ENCODE measurements around the gene FARP2. TPM values are rescaled to one million over a fixed set of nuclear protein-coding genes. Genes with fewer than 3 reads are reported as not detected.

The FARP2 gene
- total RNA-seq, 4 donors from 2014 or later = 63.3 to 86.4 (median 66.0) TPM

DNA sequence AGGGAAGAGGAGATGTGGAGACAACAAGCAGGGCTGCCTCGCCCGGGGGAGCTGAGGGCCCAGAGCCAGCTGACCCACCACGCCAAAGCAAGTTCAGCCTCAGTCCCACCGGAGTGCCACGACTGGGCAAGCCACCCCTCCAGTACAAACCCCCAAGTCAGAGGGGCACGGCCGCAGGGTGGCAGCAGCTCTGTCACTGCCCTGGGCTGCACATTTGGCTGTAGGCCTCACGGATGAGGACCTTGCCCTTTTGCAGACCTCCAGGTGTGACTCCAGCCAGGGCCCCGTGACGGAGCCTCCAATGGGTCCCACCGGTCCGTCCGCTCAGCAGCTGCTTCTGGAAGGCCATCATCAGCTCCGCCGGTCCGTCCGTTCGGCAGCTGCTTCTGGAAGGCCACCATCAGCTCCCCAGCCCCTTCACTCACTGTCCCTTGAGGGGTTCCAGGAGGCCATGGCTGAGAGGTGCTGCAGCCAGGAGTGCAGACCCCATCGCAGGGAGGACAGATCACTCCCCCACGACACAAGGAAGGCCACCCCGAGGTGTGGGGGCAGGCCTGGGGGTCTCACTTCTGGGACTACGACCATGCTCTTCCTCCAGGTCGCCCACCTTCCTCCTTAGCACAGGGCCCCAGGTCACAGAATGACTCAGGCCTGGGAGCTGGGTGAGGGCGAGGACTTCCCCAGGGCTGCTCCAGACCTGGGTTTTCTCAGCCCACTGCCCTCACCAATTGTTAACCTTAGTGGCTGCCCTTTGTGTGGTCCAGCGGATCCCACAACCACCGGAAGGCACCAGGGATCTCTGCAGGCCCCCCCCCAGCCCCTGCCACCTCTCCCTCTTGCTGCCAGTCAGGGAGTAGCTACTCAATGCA, 176.9 kb downstream of the FARP2 start:
- intact Hi-C loops (cut with DNase I; ENCODE audit: low total_unique reads) = no loop called here

DNA sequence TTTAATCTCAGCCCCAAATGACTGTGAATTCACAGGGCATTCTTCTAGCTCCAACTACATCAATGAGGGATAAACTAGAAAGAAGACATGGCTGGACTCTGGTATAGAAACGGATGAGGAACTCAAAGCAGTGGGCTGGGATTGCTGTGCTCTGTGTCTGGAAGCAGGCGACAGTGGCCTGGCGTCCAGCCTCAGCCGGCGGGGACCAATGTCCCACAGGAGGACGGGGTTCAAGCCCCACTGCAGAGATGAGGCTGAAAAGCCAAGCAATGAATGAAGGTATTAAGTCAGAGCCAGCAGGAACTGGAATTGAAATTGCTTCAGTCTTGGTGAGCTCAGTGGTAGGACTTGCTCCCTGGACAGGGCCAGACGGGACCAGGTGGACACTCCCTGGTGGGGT, 178.2 kb downstream of the FARP2 start:
- DNase-seq (ENCODE audit: low spot score in 2 of 2) = no peak
- TF ChIP-seq POLR2A (IDR thresholded peaks at IDR 0.05) = no peak
- TF ChIP-seq, protein P1, sequence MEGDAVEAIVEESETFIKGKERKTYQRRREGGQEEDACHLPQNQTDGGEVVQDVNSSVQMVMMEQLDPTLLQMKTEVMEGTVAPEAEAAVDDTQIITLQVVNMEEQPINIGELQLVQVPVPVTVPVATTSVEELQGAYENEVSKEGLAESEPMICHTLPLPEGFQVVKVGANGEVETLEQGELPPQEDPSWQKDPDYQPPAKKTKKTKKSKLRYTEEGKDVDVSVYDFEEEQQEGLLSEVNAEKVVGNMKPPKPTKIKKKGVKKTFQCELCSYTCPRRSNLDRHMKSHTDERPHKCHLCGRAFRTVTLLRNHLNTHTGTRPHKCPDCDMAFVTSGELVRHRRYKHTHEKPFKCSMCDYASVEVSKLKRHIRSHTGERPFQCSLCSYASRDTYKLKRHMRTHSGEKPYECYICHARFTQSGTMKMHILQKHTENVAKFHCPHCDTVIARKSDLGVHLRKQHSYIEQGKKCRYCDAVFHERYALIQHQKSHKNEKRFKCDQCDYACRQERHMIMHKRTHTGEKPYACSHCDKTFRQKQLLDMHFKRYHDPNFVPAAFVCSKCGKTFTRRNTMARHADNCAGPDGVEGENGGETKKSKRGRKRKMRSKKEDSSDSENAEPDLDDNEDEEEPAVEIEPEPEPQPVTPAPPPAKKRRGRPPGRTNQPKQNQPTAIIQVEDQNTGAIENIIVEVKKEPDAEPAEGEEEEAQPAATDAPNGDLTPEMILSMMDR (IDR thresholded peaks at IDR 0.05) = no peak
- no peak overlapping the region for H3K4me3 ChIP-seq (ENCODE audit: low read depth, poor library complexity, severe bottlenecking)
- intact Hi-C loops (cut with DNase I; ENCODE audit: low total_unique reads) = no loop called here
- WGBS, 2 donors = 88 to 91% methylated on average over 7 of the region's 7 CpGs

More for the DNA sequence above, 176.9 kb downstream of the FARP2 start:
- 87 to 91% methylated on average over 23 of the region's 26 CpGs for WGBS, 2 donors
- no peak for DNase-seq (ENCODE audit: low spot score in 2 of 2)
- no peak overlapping the region for H3K4me3 ChIP-seq (ENCODE audit: low read depth, poor library complexity, severe bottlenecking)
- no peak for TF ChIP-seq POLR2A (IDR thresholded peaks at IDR 0.05)
- TF ChIP-seq, protein P1 (IDR thresholded peaks at IDR 0.05) = no peak

DNA sequence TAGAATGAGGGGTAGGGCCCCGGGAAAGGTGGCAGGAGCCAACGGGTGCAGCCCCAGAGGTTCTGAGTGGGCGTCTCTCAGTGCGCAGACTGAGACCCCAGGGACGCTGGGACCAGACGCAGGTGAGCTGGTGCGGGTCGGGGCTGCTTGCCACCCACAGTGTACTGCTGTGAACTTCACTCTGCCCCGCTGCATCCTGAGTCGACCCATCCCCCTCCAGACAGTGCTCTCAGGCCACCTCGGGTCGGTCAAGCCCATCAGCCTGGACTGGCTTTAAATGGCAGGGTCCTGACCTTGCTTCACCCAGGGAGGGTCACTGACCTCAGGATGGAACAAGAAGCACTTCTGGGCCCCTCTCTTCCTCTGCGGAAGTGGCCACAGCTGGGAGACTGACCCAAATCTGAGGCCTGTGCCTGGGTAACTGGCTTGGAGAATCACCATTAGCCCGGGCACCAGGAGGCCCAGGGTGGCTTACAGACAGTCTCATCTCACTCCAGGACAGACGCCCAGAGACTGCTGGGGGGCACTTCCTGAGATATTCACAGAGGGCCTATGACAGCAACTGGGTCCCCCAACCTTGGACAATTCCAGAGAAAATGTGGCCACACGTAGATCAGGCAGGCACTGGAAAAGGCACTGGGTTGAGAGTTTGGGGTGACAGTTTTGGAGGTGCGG, 178.8 kb downstream of the FARP2 start:
- no peak for DNase-seq (ENCODE audit: low spot score in 2 of 2)
- TF ChIP-seq, protein P1 (IDR thresholded peaks at IDR 0.05) = no peak
- no peak overlapping the region for H3K4me3 ChIP-seq (ENCODE audit: low read depth, poor library complexity, severe bottlenecking)
- intact Hi-C loops (cut with DNase I; ENCODE audit: low total_unique reads) = no loop called here
- 80 to 84% methylated on average over 16 to 17 of the region's 17 CpGs for WGBS, 2 donors

DNA sequence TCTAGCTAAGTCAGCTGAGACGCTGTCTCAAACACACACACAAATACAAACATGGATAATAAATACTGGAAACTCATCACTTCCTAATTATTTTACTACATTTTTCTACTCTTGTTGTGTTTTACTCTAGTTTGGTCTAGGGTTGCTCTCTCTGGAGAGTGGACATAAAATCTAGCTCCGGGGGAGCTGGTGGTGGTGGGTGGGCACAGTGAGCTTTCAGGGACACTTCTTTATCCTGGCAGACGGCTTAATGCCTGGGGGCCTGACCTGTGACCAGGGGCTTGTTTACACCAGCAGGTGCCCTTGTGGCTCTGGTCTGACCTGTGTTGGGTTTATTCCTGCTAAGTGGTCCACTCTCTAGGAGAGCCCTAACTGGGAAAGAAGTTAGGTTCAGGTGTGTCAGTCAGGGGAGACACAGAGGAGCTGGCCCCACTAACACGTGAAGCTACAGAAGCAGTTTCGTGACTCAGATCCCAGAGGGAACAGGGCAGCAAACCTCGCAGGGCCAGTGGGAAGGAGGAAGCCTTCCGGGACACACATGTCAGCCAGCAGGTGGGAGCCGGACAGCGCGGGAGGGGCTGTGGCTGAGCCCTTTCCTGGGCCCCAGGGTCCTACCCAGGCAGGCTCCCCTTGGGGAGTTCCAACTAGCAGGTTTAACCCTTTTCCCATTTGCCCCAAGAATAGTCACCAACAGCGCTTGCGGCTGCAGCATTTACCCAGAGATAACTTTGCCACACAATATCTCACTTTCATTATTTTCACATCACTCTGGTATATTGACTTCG, 180.0 kb downstream of the FARP2 start:
- no peak overlapping the region for H3K4me3 ChIP-seq (ENCODE audit: low read depth, poor library complexity, severe bottlenecking)
- WGBS, 2 donors = 61 to 63% methylated on average over 13 of the region's 13 CpGs
- intact Hi-C loops (cut with DNase I; ENCODE audit: low total_unique reads) = no loop called here
- no peak for TF ChIP-seq POLR2A (IDR thresholded peaks at IDR 0.05)
- TF ChIP-seq, protein P1 (IDR thresholded peaks at IDR 0.05) = no peak
- DNase-seq (ENCODE audit: low spot score in 2 of 2) = no peak

DNA sequence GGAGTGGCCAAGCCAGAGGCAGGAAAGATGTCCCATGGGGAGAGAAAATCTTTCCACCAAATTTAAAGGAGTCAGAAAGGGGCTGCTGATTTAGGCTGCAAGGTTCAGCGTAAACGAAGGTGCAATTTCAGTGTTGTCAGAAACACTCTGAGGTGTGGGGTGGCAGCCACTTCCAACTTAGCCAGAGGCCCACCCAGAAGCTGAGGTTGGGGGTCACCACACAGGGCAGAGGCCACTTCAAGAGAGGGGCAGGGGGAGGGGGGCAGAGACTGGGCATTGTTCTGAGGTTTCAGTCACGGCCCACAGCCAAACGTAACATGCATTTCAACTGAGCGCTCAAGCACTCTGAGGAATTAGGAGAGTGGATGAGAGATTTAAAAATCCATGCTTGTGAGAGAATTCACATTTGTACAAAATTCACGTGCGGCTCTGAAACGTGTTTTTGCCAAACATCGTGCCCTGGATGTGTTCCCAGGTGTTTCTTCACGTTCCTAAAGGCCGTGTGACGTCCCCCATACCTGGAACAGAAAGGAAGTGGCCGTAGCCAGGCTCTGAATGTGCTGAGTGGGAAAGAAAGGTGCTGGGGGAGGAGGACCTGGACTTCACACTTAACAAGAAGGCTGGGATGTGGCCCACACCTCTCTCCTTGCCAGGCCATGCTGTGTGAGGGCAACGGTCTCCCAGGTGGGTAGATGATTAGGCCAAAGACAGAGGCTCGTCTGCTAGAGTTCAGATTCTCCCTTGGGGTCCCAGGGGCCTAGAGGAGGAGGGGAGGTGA, 182.9 kb downstream of the FARP2 start:
- intact Hi-C loops (cut with DNase I; ENCODE audit: low total_unique reads) = no loop called here
- TF ChIP-seq, protein P1 (IDR thresholded peaks at IDR 0.05) = no peak
- no peak for TF ChIP-seq POLR2A (IDR thresholded peaks at IDR 0.05)
- WGBS, 2 donors = 85 to 88% methylated on average over 15 of the region's 15 CpGs
- no peak for DNase-seq (ENCODE audit: low spot score in 2 of 2)
- H3K4me3 ChIP-seq (ENCODE audit: low read depth, poor library complexity, severe bottlenecking) = no peak overlapping the region

Measured in lower leg skin (tissue), 4 donors.